Neural progenitor cell (in vitro differentiated cells): ENCODE measurements around the gene MERTK. TPM values are rescaled to one million over a fixed set of nuclear protein-coding genes. Genes with fewer than 3 reads are reported as not detected.

ENCODE experiments used
- DNase-seq: peaks from one replicate; pipeline ENCODE4 v3.0.0-alpha.2; 2016; ENCODE audit warnings: low spot score
- H2AFZ ChIP-seq: fragments of 200-600 bp; sonication (generic); replicated peaks from 2 replicates; pipeline ENCODE4 v1.6.1; 2016; ENCODE audit warnings: antibody characterized with exemption
- H3F3A ChIP-seq: fragments of 200-600 bp; sonication (generic); 2 replicates; pipeline ENCODE4 v1.6.1; 2016; ENCODE audit warnings: antibody characterized with exemption, low read depth
- H3K27ac ChIP-seq: fragments of 200-600 bp; sonication (generic); 2 replicates; pipeline ENCODE4 v1.5.1; 2016; ENCODE audit warnings: mild to moderate bottlenecking
- H3K27me3 ChIP-seq: fragments of 200-600 bp; sonication (generic); 2 replicates; pipeline ENCODE4 v1.6.1; 2016; ENCODE audit warnings: mild to moderate bottlenecking, moderate library complexity
- H3K36me3 ChIP-seq: fragments of 200-600 bp; sonication (generic); 2 replicates; pipeline ENCODE4 v1.5.1; 2016
- H3K4me1 ChIP-seq: fragments of 200-600 bp; sonication (generic); 2 replicates; pipeline ENCODE4 v1.6.1; 2016; ENCODE audit warnings: mixed run types
- H3K4me2 ChIP-seq: fragments of 200-600 bp; sonication (generic); 2 replicates; pipeline ENCODE4 v1.6.1; 2016
- H3K4me3 ChIP-seq: fragments of 200-600 bp; sonication (generic); 2 replicates; pipeline ENCODE4 v1.5.1; 2016
- H3K79me2 ChIP-seq: fragments of 200-600 bp; sonication (generic); 2 replicates; pipeline ENCODE4 v1.6.1; 2016; ENCODE audit warnings: low read depth
- H3K9ac ChIP-seq: fragments of 200-600 bp; sonication (generic); 2 replicates; pipeline ENCODE4 v1.6.1; 2016
- H3K9me3 ChIP-seq: fragments of 200-600 bp; sonication (generic); 2 replicates; pipeline ENCODE4 v1.5.1; 2016; ENCODE audit warnings: low read depth
- H4K20me1 ChIP-seq: fragments of 200-600 bp; sonication (generic); 2 replicates; pipeline ENCODE4 v1.6.1; 2016; ENCODE audit warnings: low read depth
- H3K27ac Mint-ChIP-seq: 3 replicates; pipeline ENCODE4 v1.8.0; 2021; ENCODE audit warnings: mixed read lengths
- H3K27me3 Mint-ChIP-seq: 2 replicates; pipeline ENCODE4 v1.8.0; 2022; ENCODE audit warnings: low read depth, mild to moderate bottlenecking, inconsistent platforms, moderate library complexity, mixed read lengths; ENCODE audit not compliant: insufficient read depth
- H3K36me3 Mint-ChIP-seq: 3 replicates; pipeline ENCODE4 v1.8.0; 2021; ENCODE audit warnings: mixed read lengths
- H3K4me1 Mint-ChIP-seq: 3 replicates; pipeline ENCODE4 v1.8.0; 2021; ENCODE audit warnings: mixed read lengths
- H3K4me3 Mint-ChIP-seq: 3 replicates; pipeline ENCODE4 v1.8.0; 2021; ENCODE audit warnings: mild to moderate bottlenecking, moderate library complexity, mixed read lengths
- H3K9me3 Mint-ChIP-seq: 3 replicates; pipeline ENCODE4 v1.8.0; 2020; ENCODE audit warnings: mixed read lengths
- EZH2 ChIP-seq: fragments of 200-600 bp; sonication (generic); IDR thresholded peaks from 2 replicates; pipeline ENCODE4 v1.6.1; 2017; ENCODE audit warnings: antibody characterized with exemption, mild to moderate bottlenecking, moderate library complexity
- EZH2phosphoT487 ChIP-seq: fragments of 200-600 bp; sonication (generic); IDR thresholded peaks from 2 replicates; pipeline ENCODE4 v1.6.1; 2017; ENCODE audit warnings: antibody characterized with exemption
- total RNA-seq: library from RNA; depleted of rRNA; stranded (reverse); fragments of >200 nt; gene quantifications from 2 replicates; pipeline ENCODE4 v1.2.3, GENCODE V29; 2015; ENCODE audit warnings: low replicate concordance
- TF ChIP-seq, protein P1 (sequence below): fragments of 200-600 bp; sonication (generic); IDR thresholded peaks from 2 replicates; pipeline ENCODE4 v1.5.1; 2017; ENCODE audit warnings: antibody characterized with exemption, mild to moderate bottlenecking

The MERTK gene
- total RNA-seq, 1 donor from 2014 or later: 6.1 TPM

GRCh38 chr2:111919365-111919764 lies 21.0 kb downstream of the MERTK start:
- H3K4me3 Mint-ChIP-seq: no peak overlapping the region
- Histone ChIP-seq H2AFZ (no peak overlapping the region), H4K20me1 (no peaks in the 10 kb centered on the region), H3K4me3 (no peak overlapping the region), H3K79me2 (no peaks in the 10 kb centered on the region), H3K9me3 (no peaks in the 10 kb centered on the region), H3K4me2 (no peak overlapping the region), H3K27ac (no peak overlapping the region), H3K36me3 (no peaks in the 10 kb centered on the region), H3K27me3 (no peaks in the 10 kb centered on the region), H3F3A (no peaks in the 10 kb centered on the region), H3K9ac (no peak overlapping the region), H3K4me1 (no peaks in the 10 kb centered on the region)
- peak; percentile 31 for DNase-seq
- H3K9me3 Mint-ChIP-seq: no peaks in the 10 kb centered on the region
- no peak overlapping the region for H3K27ac Mint-ChIP-seq
- H3K4me1 Mint-ChIP-seq: peaks cover 22% of the 10 kb centered on the region
- no peaks in the 10 kb centered on the region for H3K36me3 Mint-ChIP-seq
- H3K27me3 Mint-ChIP-seq: peaks cover 2% of the 10 kb centered on the region
- no peak for TF ChIP-seq EZH2
- TF ChIP-seq, protein P1, sequence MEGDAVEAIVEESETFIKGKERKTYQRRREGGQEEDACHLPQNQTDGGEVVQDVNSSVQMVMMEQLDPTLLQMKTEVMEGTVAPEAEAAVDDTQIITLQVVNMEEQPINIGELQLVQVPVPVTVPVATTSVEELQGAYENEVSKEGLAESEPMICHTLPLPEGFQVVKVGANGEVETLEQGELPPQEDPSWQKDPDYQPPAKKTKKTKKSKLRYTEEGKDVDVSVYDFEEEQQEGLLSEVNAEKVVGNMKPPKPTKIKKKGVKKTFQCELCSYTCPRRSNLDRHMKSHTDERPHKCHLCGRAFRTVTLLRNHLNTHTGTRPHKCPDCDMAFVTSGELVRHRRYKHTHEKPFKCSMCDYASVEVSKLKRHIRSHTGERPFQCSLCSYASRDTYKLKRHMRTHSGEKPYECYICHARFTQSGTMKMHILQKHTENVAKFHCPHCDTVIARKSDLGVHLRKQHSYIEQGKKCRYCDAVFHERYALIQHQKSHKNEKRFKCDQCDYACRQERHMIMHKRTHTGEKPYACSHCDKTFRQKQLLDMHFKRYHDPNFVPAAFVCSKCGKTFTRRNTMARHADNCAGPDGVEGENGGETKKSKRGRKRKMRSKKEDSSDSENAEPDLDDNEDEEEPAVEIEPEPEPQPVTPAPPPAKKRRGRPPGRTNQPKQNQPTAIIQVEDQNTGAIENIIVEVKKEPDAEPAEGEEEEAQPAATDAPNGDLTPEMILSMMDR: peak; percentile 48
- TF ChIP-seq EZH2phosphoT487: no peak

- H3K27ac ChIP-seq: no peak overlapping the region
- no peak overlapping the region for H3K27ac Mint-ChIP-seq
- no peaks in the 10 kb centered on the region for H4K20me1 ChIP-seq
- no peaks in the 10 kb centered on the region for H3K9me3 Mint-ChIP-seq
- no peak overlapping the region for H3K4me3 Mint-ChIP-seq
- no peaks in the 10 kb centered on the region for H3K36me3 Mint-ChIP-seq
- no peaks in the 10 kb centered on the region for H3K27me3 ChIP-seq
- peaks cover 2% of the 10 kb centered on the region for H3K27me3 Mint-ChIP-seq
- H2AFZ ChIP-seq: no peak overlapping the region
- no peaks in the 10 kb centered on the region for H3K9me3 ChIP-seq
- H3K4me2 ChIP-seq: no peak overlapping the region
- DNase-seq: no peak
- H3K36me3 ChIP-seq: no peaks in the 10 kb centered on the region
- TF ChIP-seq EZH2phosphoT487 (no peak), EZH2 (no peak)
- TF ChIP-seq, protein P1: no peak
- H3K4me3 ChIP-seq: no peak overlapping the region
- H3K4me1 Mint-ChIP-seq: peaks cover 25% of the 10 kb centered on the region
- H3K4me1 ChIP-seq: no peaks in the 10 kb centered on the region
- H3K79me2 ChIP-seq: no peaks in the 10 kb centered on the region
- no peaks in the 10 kb centered on the region for H3F3A ChIP-seq
- no peak overlapping the region for H3K9ac ChIP-seq
These were observed 21.6 kb downstream of the MERTK start for GRCh38 chr2:111919794-111920608.

GRCh38 chr2:111923276-111923804 lies 24.9 kb downstream of the MERTK start:
- H4K20me1 ChIP-seq: no peaks in the 10 kb centered on the region
- no peak overlapping the region for H3K4me3 Mint-ChIP-seq
- H3K27ac ChIP-seq: no peak overlapping the region
- H3F3A ChIP-seq: no peaks in the 10 kb centered on the region
- H3K9me3 ChIP-seq: no peaks in the 10 kb centered on the region
- H3K4me3 ChIP-seq: no peak overlapping the region
- no peak overlapping the region for H2AFZ ChIP-seq
- no peak overlapping the region for H3K9ac ChIP-seq
- H3K36me3 Mint-ChIP-seq: no peaks in the 10 kb centered on the region
- H3K79me2 ChIP-seq: no peaks in the 10 kb centered on the region
- no peaks in the 10 kb centered on the region for H3K27me3 ChIP-seq
- no peaks in the 10 kb centered on the region for H3K9me3 Mint-ChIP-seq
- no peak overlapping the region for H3K27ac Mint-ChIP-seq
- peaks cover 17% of the 10 kb centered on the region for H3K4me1 Mint-ChIP-seq
- DNase-seq: no peak
- H3K4me2 ChIP-seq: no peak overlapping the region
- peaks cover 2% of the 10 kb centered on the region for H3K27me3 Mint-ChIP-seq
- no peaks in the 10 kb centered on the region for H3K4me1 ChIP-seq
- no peaks in the 10 kb centered on the region for H3K36me3 ChIP-seq
- TF ChIP-seq EZH2: no peak
- no peak for TF ChIP-seq EZH2phosphoT487
- TF ChIP-seq, protein P1: no peak
